Activated CD8-positive, alpha-beta T cell treated with anti-CD3 and anti-CD28 coated beads for 36 hours (primary cell): ENCODE measurements around the gene PIAS1. TPM values are rescaled to one million over a fixed set of nuclear protein-coding genes. Genes with fewer than 3 reads are reported as not detected.
"Not testable (repeated sequence)": the region's sequence is repeated elsewhere in the genome, so short reads cannot be mapped to it uniquely, and the experiment has no call there.

ENCODE experiments used
- ATAC-seq: fragments of 200-7000 bp; cut with Tn5 transposase; one replicate; pipeline ENCODE4 v1.10.0; 2021; ENCODE audit warnings: mild to moderate bottlenecking, moderate library complexity
- CTCF ChIA-PET: fragments of 350-600 bp; sonication (Branson Sonifier 250); formaldehyde crosslinking; loops from one replicate; lab custom pipeline; 2021; ENCODE audit warnings: antibody characterized with exemption; lab: Charles Lee
- POLR2A ChIA-PET: fragments of 350-600 bp; sonication (Branson Sonifier 250); formaldehyde crosslinking; loops from one replicate; lab custom pipeline; 2021; ENCODE audit warnings: antibody characterized with exemption; lab: Charles Lee
- DNase-seq: peaks from one replicate; pipeline ENCODE4 v3.0.0-alpha.2; 2020
- H3K27ac Mint-ChIP-seq: one replicate; pipeline ENCODE4 v1.8.0; 2021; ENCODE audit warnings: mild to moderate bottlenecking, mixed read lengths
- H3K27me3 Mint-ChIP-seq: one replicate; pipeline ENCODE4 v1.8.0; 2021; ENCODE audit warnings: mixed read lengths
- H3K36me3 Mint-ChIP-seq: one replicate; pipeline ENCODE4 v1.8.0; 2021; ENCODE audit warnings: low read depth, mixed read lengths
- H3K4me1 Mint-ChIP-seq: one replicate; pipeline ENCODE4 v1.8.0; 2021; ENCODE audit warnings: low read depth, mixed read lengths
- H3K4me3 Mint-ChIP-seq: one replicate; pipeline ENCODE4 v1.8.0; 2021; ENCODE audit warnings: mild to moderate bottlenecking, moderate library complexity, mixed read lengths
- H3K9me3 Mint-ChIP-seq: one replicate; pipeline ENCODE4 v1.8.0; 2021; ENCODE audit warnings: mixed read lengths
- CTCF ChIP-seq: fragments of 200-600 bp; IDR thresholded peaks from one replicate; pipeline ENCODE4 v1.8.0; 2022; ENCODE audit warnings: antibody characterized with exemption, mild to moderate bottlenecking
- intact Hi-C: fragments of 100-400 bp; cut with micrococcal nuclease; formaldehyde crosslinking; loops from one replicate; pipeline ENCODE4 v1.10.0; 2022
- total RNA-seq, 2 experiments: library from RNA; stranded (reverse); gene quantifications; one replicate each; pipeline ENCODE4 v1.2.3, GENCODE V29; 2021

The PIAS1 gene
- total RNA-seq, 2 experiments from 2014 or later = 26.0 to 29.8 TPM

- Mint-ChIP-seq H3K27ac (no peak overlapping the region), H3K4me3 (no peak overlapping the region), H3K4me1 (peaks cover 24% of the 10 kb centered on the region), H3K36me3 (peaks cover 39% of the 10 kb centered on the region), H3K27me3 (no peaks in the 10 kb centered on the region), H3K9me3 (no peaks in the 10 kb centered on the region)
- ChIA-PET POLR2A (no interaction called here), CTCF (no interaction called here)
- DNase-seq = no peak
- TF ChIP-seq CTCF = no peak
- intact Hi-C loops = no loop called here
- ATAC-seq = no peak
Observed at GRCh38 chr15:68223171-68223570, 169.1 kb downstream of the PIAS1 start.

- Mint-ChIP-seq H3K4me1 (peaks cover 29% of the 10 kb centered on the region), H3K36me3 (peaks cover 41% of the 10 kb centered on the region), H3K4me3 (no peak overlapping the region), H3K27ac (no peak overlapping the region), H3K9me3 (no peaks in the 10 kb centered on the region), H3K27me3 (no peaks in the 10 kb centered on the region)
- TF ChIP-seq CTCF = no peak
- DNase-seq (no peak), ATAC-seq (no peak)
- CTCF ChIA-PET = no interaction called here
- intact Hi-C loops = no loop called here
- POLR2A ChIA-PET = interaction anchor here (0.8 kb wide), 1 partner anchor 35 kb away, joined by 3 read pairs; no protein-coding TSS in a partner anchor
Observed at GRCh38 chr15:68224108-68224507, 170.0 kb downstream of the PIAS1 start.

- ATAC-seq (no peak), DNase-seq (peak; percentile 23)
- Mint-ChIP-seq H3K27ac (no peak overlapping the region), H3K9me3 (no peaks in the 10 kb centered on the region), H3K36me3 (peaks cover 39% of the 10 kb centered on the region), H3K4me1 (peaks cover 29% of the 10 kb centered on the region), H3K27me3 (no peaks in the 10 kb centered on the region), H3K4me3 (no peak overlapping the region)
- ChIA-PET POLR2A (interaction anchor here (0.8 kb wide), 1 partner anchor 35 kb away, joined by 3 read pairs; no protein-coding TSS in a partner anchor), CTCF (no interaction called here)
- intact Hi-C loops = no loop called here
- TF ChIP-seq CTCF = no peak
Observed at GRCh38 chr15:68224546-68225250, 170.6 kb downstream of the PIAS1 start.

GRCh38 chr15:68225442-68225841 is 171.3 kb downstream of the PIAS1 start:
- H3K27ac Mint-ChIP-seq, H3K9me3 Mint-ChIP-seq, intact Hi-C loops, H3K4me3 Mint-ChIP-seq, ATAC-seq, DNase-seq, H3K27me3 Mint-ChIP-seq: not testable (repeated sequence)
- CTCF ChIA-PET = interaction anchor here (1.9 kb wide), 1 partner anchor 14 kb away, joined by 5 read pairs; no protein-coding TSS in a partner anchor
- Mint-ChIP-seq H3K4me1 (peaks cover 34% of the 10 kb centered on the region), H3K36me3 (peaks cover 35% of the 10 kb centered on the region)
- POLR2A ChIA-PET = interaction anchor here (0.8 kb wide), 1 partner anchor 52 kb away, joined by 3 read pairs; the partner anchor contains the start of gene FEM1B

- Mint-ChIP-seq H3K27ac (no peak overlapping the region), H3K4me3 (peak overlapping the region; percentile 85), H3K9me3 (no peaks in the 10 kb centered on the region), H3K4me1 (peaks cover 40% of the 10 kb centered on the region), H3K27me3 (no peaks in the 10 kb centered on the region), H3K36me3 (peaks cover 33% of the 10 kb centered on the region)
- TF ChIP-seq CTCF = no peak
- ChIA-PET POLR2A (interaction anchor here (0.7 to 5.7 kb wide), 5 partner anchors 17 to 348 kb away, joined by 3 to 50 read pairs (median 5); partner anchors contain the start of gene FEM1B), CTCF (interaction anchor here (1.3 to 3.2 kb wide), 2 partner anchors 51 to 79 kb away, joined by 4 to 17 read pairs; partner anchors contain the start of gene FEM1B)
- DNase-seq = no peak
- intact Hi-C loops = no loop called here
- ATAC-seq = no peak
Observed at GRCh38 chr15:68227643-68228142, 173.6 kb downstream of the PIAS1 start.
